HG02981 (cell line): ENCODE measurements around the gene TSPAN17.

Source experiments
- ATAC-seq: cut with Tn5 transposase; IDR thresholded peaks from one replicate; pipeline ENCODE4 v1.9.1; 2021; ENCODE audit warnings: mild to moderate bottlenecking, moderate library complexity; ENCODE audit not compliant: unreplicated experiment

The TSPAN17 gene

GRCh38 chr5:176639981-176640380 lies 7.3 kb upstream of the TSPAN17 start:
- no peak for ATAC-seq

GRCh38 chr5:176640616-176641015 lies 6.7 kb upstream of the TSPAN17 start:
- no peak for ATAC-seq

GRCh38 chr5:176642675-176643490 lies 4.4 kb upstream of the TSPAN17 start:
- no peak for ATAC-seq

- ATAC-seq = no peak
These were observed 3.6 kb upstream of the TSPAN17 start for GRCh38 chr5:176643491-176644219.

GRCh38 chr5:176644294-176644693 lies 3.0 kb upstream of the TSPAN17 start:
- ATAC-seq = no peak

- ATAC-seq = no peak
These were observed 2.2 kb upstream of the TSPAN17 start for GRCh38 chr5:176644878-176645670.

- no peak for ATAC-seq
These were observed 1.1 kb upstream of the TSPAN17 start for GRCh38 chr5:176646049-176646706.

GRCh38 chr5:176646707-176647029 lies 616 bp upstream of the TSPAN17 start:
- ATAC-seq = no peak

- no peak for ATAC-seq
These were observed 674 bp downstream of the TSPAN17 start for GRCh38 chr5:176647843-176648473.

GRCh38 chr5:176648474-176649194 lies 1.4 kb downstream of the TSPAN17 start:
- ATAC-seq = no peak

- no peak for ATAC-seq
These were observed 3.1 kb downstream of the TSPAN17 start for GRCh38 chr5:176650354-176650884.

GRCh38 chr5:176651472-176651980 lies 4.2 kb downstream of the TSPAN17 start:
- no peak for ATAC-seq

- no peak for ATAC-seq
These were observed 4.9 kb downstream of the TSPAN17 start for GRCh38 chr5:176652136-176652535.

- ATAC-seq = no peak
These were observed 6.4 kb downstream of the TSPAN17 start for GRCh38 chr5:176653401-176654385.

- no peak for ATAC-seq
These were observed 7.6 kb downstream of the TSPAN17 start for GRCh38 chr5:176654856-176655255.

GRCh38 chr5:176656467-176656990 lies 9.2 kb downstream of the TSPAN17 start:
- no peak for ATAC-seq

- no peak for ATAC-seq
These were observed 10.8 kb downstream of the TSPAN17 start for GRCh38 chr5:176658007-176658599.
